Measurements from ENCODE around the gene LIM2.
A peak's percentile ranks its signal among the peaks of the same experiment; 100 is the strongest.
"Not testable (repeated sequence)": the region's sequence is repeated elsewhere in the genome, so short reads cannot be mapped to it uniquely, and the experiment has no call there.

The LIM2 gene

GRCh38 chr19:51387924-51388389 is at the start of gene LIM2:
LIM2 (minus strand) TSS chr19:51387974; CDS start chr19:51387443, 531 bp downstream.
- H3K4me3 Mint-ChIP-seq: peak within 1 kb of the TSS; percentile 61
- H3K27ac Mint-ChIP-seq: no peak within 1 kb of the TSS
- peaks cover 10% of the 10 kb centered on the region for H3K4me1 Mint-ChIP-seq
- H3K9me3 Mint-ChIP-seq: no peaks in the 10 kb centered on the region
- no peaks in the 10 kb centered on the region for H3K27me3 Mint-ChIP-seq
- H3K36me3 Mint-ChIP-seq: no peaks in the 10 kb centered on the region

- peaks cover 11% of the 10 kb centered on the region for H3K4me1 Mint-ChIP-seq
- H3K36me3 Mint-ChIP-seq: no peaks in the 10 kb centered on the region
- H3K27ac Mint-ChIP-seq: no peak overlapping the region
- no peaks in the 10 kb centered on the region for H3K27me3 Mint-ChIP-seq
- no peaks in the 10 kb centered on the region for H3K9me3 Mint-ChIP-seq
- no peak overlapping the region for H3K4me3 Mint-ChIP-seq
Measured at GRCh38 chr19:51434456-51434855, 46.7 kb upstream of the LIM2 start.

- no peak overlapping the region for H3K27ac Mint-ChIP-seq
- H3K36me3 Mint-ChIP-seq: no peaks in the 10 kb centered on the region
- H3K4me3 Mint-ChIP-seq: no peak overlapping the region
- H3K9me3 Mint-ChIP-seq: no peaks in the 10 kb centered on the region
- H3K4me1 Mint-ChIP-seq: peaks cover under 1% of the 10 kb centered on the region
- no peaks in the 10 kb centered on the region for H3K27me3 Mint-ChIP-seq
Measured at GRCh38 chr19:51433043-51433442, 45.3 kb upstream of the LIM2 start.

- H3K4me1 Mint-ChIP-seq: no peaks in the 10 kb centered on the region
- no peak overlapping the region for H3K4me3 Mint-ChIP-seq
- no peaks in the 10 kb centered on the region for H3K36me3 Mint-ChIP-seq
- no peaks in the 10 kb centered on the region for H3K9me3 Mint-ChIP-seq
- H3K27me3 Mint-ChIP-seq: no peaks in the 10 kb centered on the region
- no peak overlapping the region for H3K27ac Mint-ChIP-seq
Measured at GRCh38 chr19:51431124-51431523, 43.4 kb upstream of the LIM2 start.

- Mint-ChIP-seq H3K9me3 (no peaks in the 10 kb centered on the region), H3K27me3 (no peaks in the 10 kb centered on the region), H3K4me3 (no peak overlapping the region), H3K4me1 (no peaks in the 10 kb centered on the region), H3K27ac (no peak overlapping the region), H3K36me3 (no peaks in the 10 kb centered on the region)
Measured at GRCh38 chr19:51430221-51430620, 42.4 kb upstream of the LIM2 start.

GRCh38 chr19:51427201-51427600 is 39.4 kb upstream of the LIM2 start:
- Mint-ChIP-seq H3K36me3 (no peaks in the 10 kb centered on the region), H3K27ac (no peak overlapping the region), H3K4me1 (peaks cover 3% of the 10 kb centered on the region), H3K27me3 (peaks cover 6% of the 10 kb centered on the region), H3K4me3 (no peak overlapping the region), H3K9me3 (no peaks in the 10 kb centered on the region)

GRCh38 chr19:51422053-51422448 is 34.3 kb upstream of the LIM2 start:
- Mint-ChIP-seq H3K4me3 (no peak overlapping the region), H3K4me1 (peaks cover 8% of the 10 kb centered on the region), H3K9me3 (no peaks in the 10 kb centered on the region), H3K36me3 (no peaks in the 10 kb centered on the region), H3K27me3 (peaks cover 17% of the 10 kb centered on the region), H3K27ac (no peak overlapping the region)

- H3K36me3 Mint-ChIP-seq: no peaks in the 10 kb centered on the region
- H3K4me1 Mint-ChIP-seq: peaks cover 9% of the 10 kb centered on the region
- no peak overlapping the region for H3K27ac Mint-ChIP-seq
- H3K4me3 Mint-ChIP-seq: no peak overlapping the region
- no peaks in the 10 kb centered on the region for H3K9me3 Mint-ChIP-seq
- H3K27me3 Mint-ChIP-seq: peaks cover 17% of the 10 kb centered on the region
Measured at GRCh38 chr19:51421229-51422052, 33.7 kb upstream of the LIM2 start.

GRCh38 chr19:51420511-51420910 is 32.7 kb upstream of the LIM2 start:
- H3K36me3 Mint-ChIP-seq, H3K4me1 Mint-ChIP-seq, H3K4me3 Mint-ChIP-seq: not testable (repeated sequence)

GRCh38 chr19:51418707-51419106 is 30.9 kb upstream of the LIM2 start:
- peak overlapping the region; percentile 51 for H3K27ac Mint-ChIP-seq
- no peaks in the 10 kb centered on the region for H3K36me3 Mint-ChIP-seq
- no peak overlapping the region for H3K4me3 Mint-ChIP-seq

More at GRCh38 chr19:51420511-51420910, 32.7 kb upstream of the LIM2 start:
- not testable (repeated sequence) for H3K9me3 Mint-ChIP-seq, H3K27ac Mint-ChIP-seq
- peaks cover 17% of the 10 kb centered on the region for H3K27me3 Mint-ChIP-seq

GRCh38 chr19:51417810-51418157 is 30.0 kb upstream of the LIM2 start:
- no peaks in the 10 kb centered on the region for H3K9me3 Mint-ChIP-seq
- H3K27ac Mint-ChIP-seq: no peak overlapping the region
- H3K27me3 Mint-ChIP-seq: peaks cover 11% of the 10 kb centered on the region
- no peak overlapping the region for H3K4me3 Mint-ChIP-seq
- peaks cover 9% of the 10 kb centered on the region for H3K4me1 Mint-ChIP-seq
- no peaks in the 10 kb centered on the region for H3K36me3 Mint-ChIP-seq

More at GRCh38 chr19:51418707-51419106, 30.9 kb upstream of the LIM2 start:
- H3K27me3 Mint-ChIP-seq: peaks cover 15% of the 10 kb centered on the region
- peaks cover 9% of the 10 kb centered on the region for H3K4me1 Mint-ChIP-seq
- H3K9me3 Mint-ChIP-seq: no peaks in the 10 kb centered on the region

- Mint-ChIP-seq H3K4me3 (no peak within 1 kb of the TSS), H3K27me3 (peaks cover 11% of the 10 kb centered on the region), H3K9me3 (no peaks in the 10 kb centered on the region), H3K27ac (no peak within 1 kb of the TSS), H3K4me1 (peaks cover 6% of the 10 kb centered on the region), H3K36me3 (no peaks in the 10 kb centered on the region)
Measured at GRCh38 chr19:51417107-51417809, 29.5 kb upstream of the LIM2 start, which contains the start of gene SIGLEC10. SIGLEC10 (minus strand) TSS chr19:51417642; CDS start chr19:51417581, 61 bp downstream.

GRCh38 chr19:51416422-51416821 is 28.6 kb upstream of the LIM2 start:
- H3K27me3 Mint-ChIP-seq, H3K4me1 Mint-ChIP-seq, H3K27ac Mint-ChIP-seq, H3K9me3 Mint-ChIP-seq, H3K36me3 Mint-ChIP-seq, H3K4me3 Mint-ChIP-seq: not testable (repeated sequence)

GRCh38 chr19:51415187-51415586 is 27.4 kb upstream of the LIM2 start:
- Mint-ChIP-seq H3K27ac (no peak overlapping the region), H3K4me3 (no peak overlapping the region), H3K4me1 (peaks cover 6% of the 10 kb centered on the region), H3K27me3 (peaks cover 5% of the 10 kb centered on the region), H3K9me3 (no peaks in the 10 kb centered on the region), H3K36me3 (no peaks in the 10 kb centered on the region)

- no peaks in the 10 kb centered on the region for H3K9me3 Mint-ChIP-seq
- no peaks in the 10 kb centered on the region for H3K4me1 Mint-ChIP-seq
- no peak overlapping the region for H3K4me3 Mint-ChIP-seq
- peaks cover 6% of the 10 kb centered on the region for H3K27me3 Mint-ChIP-seq
- H3K36me3 Mint-ChIP-seq: no peaks in the 10 kb centered on the region
- H3K27ac Mint-ChIP-seq: no peak overlapping the region
Measured at GRCh38 chr19:51410950-51411748, 23.4 kb upstream of the LIM2 start.

All from activated naive CD4-positive, alpha-beta T cell treated with anti-CD3 and anti-CD28 coated beads, Interleukin-2, amount 50 U/mL, for 24 hours (primary cell).